Esophagus squamous epithelium (tissue), 4 donors: Measurements from ENCODE around the gene CRABP2.

ENCODE experiments used
- CTCF ChIP-seq, 6 experiments: fragments of 450-650 bp in 4 of 6; fragments of 200-600 bp in 2 of 6; sonication (generic) in 2 of 6; IDR thresholded peaks; one replicate each; pipeline ENCODE4 v1.5.1; 2016 to 2019; ENCODE audit warnings: antibody characterized with exemption in 6 of 6, mild to moderate bottlenecking in 4 of 6, moderate library complexity in 4 of 6
- POLR2A ChIP-seq, 4 donors: fragments of 450-650 bp; IDR thresholded peaks; one replicate each; pipeline ENCODE4 v1.6.1; 2017; ENCODE audit warnings: antibody characterized with exemption in 4 of 4, mild to moderate bottlenecking in 4 of 4, moderate library complexity in 3 of 4

- TF ChIP-seq CTCF (IDR thresholded peaks at IDR 0.05) (no peak), POLR2A (IDR thresholded peaks at IDR 0.05) (no peak)
These were observed 36.1 kb upstream of the CRABP2 start for GRCh38 chr1:156741481-156741983.
